Stimulated activated CD4-positive, alpha-beta T cell treated with anti-CD3 and anti-CD28 coated beads, TNF-alpha, amount 100 ng/mL, for 1 hour (primary cell): ENCODE results near the gene SRGN.
"Not testable (repeated sequence)": the region's sequence is repeated elsewhere in the genome, so short reads cannot be mapped to it uniquely, and the experiment has no call there.

Experiments used
- DNase-seq, 3 donors: peaks; one replicate each; pipeline ENCODE4 v3.0.0-alpha.2; 2020; ENCODE audit warnings: low read depth in 3 of 3, low spot score in 1 of 3

The SRGN gene, protein sequence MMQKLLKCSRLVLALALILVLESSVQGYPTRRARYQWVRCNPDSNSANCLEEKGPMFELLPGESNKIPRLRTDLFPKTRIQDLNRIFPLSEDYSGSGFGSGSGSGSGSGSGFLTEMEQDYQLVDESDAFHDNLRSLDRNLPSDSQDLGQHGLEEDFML

DNA sequence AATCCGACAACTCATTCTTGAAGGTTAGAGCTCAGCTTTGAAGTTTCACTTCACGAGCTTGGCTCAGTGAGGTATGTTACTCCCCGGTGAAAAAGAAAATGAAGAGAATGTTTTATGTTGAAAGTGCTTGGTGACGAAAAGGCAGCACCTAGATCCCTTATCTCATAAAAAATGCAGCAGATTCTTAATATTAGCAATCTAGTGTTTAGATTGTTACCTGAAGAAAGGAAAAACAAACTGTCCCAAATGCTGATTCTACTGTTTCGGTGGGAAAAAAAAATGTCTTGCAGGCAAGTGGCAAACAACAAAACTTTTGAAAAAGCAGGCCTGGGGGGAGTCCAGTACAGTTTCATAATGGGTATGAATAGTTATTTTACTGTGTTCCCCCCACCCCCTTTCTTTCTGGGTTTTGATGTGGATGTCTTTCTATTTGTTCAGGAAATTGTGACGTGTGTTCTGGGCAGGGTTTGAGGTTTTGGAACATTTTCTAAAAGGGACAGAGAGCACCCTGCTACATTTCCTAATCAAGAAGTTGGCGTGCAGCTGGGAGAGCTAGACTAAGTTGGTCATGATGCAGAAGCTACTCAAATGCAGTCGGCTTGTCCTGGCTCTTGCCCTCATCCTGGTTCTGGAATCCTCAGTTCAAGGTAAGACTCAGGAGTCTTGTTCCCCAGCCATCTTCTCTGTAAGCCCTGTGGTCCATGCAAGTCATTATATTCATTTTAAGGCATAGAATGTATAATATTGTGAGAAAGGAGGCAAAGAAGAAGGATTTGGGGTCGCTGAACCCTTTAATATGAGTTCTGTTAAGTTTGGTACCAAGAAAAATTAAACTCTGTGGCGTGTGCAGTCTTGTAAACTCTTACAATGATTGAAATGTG lies at the start of gene SRGN:
SRGN (plus strand) TSS at position 514 of the 881 bp plus-strand sequence; CDS start at position 569, 55 bp downstream.
- DNase-seq, result peak; percentile 34 to 54 (median 40)

DNA sequence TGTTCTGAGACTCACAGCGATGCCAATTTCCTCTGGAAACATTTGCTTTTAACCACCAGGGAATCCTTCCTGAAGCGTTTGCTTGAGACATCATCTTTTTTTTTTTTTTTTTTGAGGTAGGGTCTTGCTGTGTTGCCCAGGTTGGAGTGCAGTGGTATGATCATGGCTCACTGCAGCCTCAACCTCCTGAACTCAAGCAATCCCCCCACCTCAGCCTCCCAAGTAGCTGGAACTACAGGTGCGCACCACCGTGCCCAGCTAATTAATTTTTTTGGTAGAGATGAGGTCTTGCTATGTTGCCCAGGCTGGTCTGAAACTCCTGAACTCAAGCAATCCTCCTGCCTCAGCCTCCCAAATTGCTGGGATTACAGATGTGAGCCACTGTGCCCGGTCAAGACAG lies 47.0 kb upstream of the SRGN start:
- DNase-seq, result not testable (repeated sequence)

DNA sequence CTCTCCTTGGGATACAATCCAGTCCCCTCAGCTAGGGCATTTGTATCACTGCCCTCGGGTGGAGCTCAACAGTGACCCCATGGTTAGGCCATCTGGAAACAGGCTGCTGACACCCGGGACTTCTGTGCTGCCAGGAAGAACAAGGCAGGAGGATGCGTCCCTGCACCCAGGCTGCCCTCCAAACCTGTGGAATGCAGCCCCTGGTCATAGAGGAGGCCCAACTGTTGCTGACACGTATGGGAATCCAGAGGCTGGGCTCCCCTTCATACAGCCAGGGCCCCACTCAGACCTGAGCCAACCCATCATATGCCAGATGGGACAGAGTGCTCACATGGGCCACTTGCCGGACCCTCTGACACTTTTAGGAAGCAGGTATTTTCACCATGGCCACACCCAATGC lies 45.5 kb upstream of the SRGN start:
- no peak for DNase-seq

DNA sequence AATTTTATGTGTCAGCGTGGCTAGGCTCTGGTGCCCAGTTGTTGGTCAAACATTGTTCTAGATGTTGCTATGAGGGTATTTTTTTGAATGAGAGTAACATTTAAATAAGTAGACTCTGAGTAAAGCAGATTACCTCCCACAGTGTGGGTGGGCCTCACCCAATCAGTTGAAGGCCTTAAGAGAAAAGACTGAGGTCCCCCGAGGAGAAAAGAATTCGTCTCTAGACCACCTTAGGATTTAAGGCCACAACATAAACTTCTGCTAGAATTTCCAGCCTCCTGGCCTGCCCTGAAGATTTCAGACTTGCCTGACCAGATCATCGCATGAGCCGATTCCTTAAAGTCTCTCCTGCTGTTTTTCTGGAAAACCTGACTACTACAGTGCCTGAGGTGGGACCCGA lies 45.1 kb upstream of the SRGN start:
- no peak for DNase-seq

DNA sequence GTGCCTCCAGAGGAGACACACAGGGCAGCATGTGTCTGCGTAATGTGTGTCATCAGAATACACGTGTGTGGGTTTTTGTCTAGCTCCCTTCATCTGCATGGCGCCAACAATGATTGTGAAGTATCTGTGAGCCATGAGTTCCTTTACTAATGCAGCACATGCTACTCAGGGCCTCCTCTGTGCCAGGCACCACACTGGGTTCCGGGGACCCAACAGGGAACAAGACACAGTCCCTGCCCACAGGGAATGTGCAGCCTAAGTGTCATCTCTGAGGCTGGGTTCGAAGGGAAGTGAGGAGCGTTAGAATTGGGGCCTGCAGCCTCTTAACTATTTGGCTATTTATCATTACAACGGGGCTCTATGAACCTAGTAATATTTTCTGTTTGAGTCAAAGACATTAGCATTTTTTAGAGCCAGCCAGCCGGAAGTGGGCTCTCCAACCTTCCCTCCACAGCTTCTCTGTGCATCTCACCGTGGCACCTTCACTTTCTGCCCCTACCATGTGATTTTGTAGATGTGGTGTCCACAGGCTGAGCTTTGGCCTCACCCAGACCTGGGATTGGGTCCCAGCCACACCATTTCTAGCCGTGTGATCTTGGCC lies 43.9 kb upstream of the SRGN start:
- DNase-seq, result no peak

- no peak for DNase-seq
Observed at GRCh38 chr10:69044546-69044945, 43.4 kb upstream of the SRGN start.

DNA sequence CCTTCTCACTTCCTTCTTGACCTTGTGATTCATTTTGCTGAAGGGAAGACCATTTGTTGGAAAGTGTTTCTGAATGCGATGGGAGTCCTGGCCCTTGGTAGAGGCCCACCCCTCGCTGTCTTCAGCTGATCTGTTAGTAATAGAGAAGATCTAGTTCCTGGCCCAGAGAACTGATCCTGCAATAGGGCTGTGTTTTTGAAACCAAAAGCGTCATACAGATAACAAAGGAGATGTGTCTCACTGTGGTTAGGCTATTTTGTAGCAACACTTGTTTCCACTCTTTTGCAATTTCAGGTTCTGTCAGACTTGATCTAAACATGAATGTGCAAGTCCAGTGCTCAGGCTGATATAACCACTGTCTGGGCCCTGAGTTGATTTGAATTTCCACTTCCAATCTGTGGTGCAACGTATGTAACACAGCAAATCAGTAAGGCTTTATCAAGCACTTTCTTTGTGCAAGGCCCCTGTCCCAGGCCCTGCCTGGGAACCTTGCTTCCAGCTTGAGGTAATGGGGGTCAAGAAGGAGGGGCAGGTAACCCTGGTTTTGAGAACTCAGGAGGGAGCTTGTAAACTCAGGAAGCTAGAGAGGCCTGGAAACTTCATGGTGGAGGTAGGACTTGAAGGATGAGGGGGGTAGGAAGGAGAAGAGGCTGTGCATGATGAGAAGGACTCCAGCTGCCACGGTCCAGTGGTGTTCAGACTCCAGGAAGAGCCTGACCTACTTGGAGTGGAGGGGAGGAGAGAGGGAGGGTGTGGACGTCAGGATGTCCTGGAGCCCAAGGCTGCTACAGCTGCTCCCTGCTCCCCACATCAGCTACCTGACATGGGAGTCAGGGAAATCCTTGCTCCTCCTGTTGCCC lies 42.2 kb upstream of the SRGN start:
- no peak for DNase-seq

DNA sequence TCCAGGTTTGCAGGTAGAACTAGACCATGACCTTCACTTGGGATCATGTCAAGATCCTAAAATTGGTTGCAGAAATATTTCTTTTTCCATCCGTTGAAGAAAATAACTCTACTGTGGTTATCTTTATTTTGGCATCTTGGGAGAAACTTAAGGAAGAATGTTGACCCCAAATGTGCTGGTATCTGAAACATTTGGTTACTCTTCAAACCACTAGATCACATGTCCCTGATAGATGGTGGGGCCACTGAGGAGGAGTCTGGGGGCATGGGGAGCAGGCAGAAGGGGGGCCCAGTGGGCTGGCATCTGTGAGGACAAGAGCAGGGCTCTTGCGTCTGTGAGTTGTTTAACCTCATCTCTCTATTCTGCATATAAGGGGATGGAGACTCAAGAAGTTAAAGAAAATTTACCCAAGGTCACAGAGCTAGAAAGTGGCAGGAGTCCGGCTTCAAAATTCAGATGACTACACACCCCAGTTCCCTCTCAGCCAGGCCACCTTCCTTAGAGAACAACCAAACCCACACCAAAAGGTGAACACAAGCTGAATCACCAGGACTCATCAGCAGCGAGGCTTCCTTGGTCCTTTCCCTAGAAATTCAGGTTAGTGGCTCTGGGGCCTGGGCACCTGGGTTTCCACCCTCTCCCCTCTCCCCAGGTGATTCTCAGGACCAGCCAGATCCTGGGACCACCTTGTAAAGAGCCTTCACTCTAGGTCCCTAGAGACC lies 40.6 kb upstream of the SRGN start:
- no peak for DNase-seq

- DNase-seq, result no peak
Observed at GRCh38 chr10:69048103-69048502, 39.8 kb upstream of the SRGN start.

GRCh38 chr10:69049566-69049961 lies 38.3 kb upstream of the SRGN start:
- no peak for DNase-seq

DNA sequence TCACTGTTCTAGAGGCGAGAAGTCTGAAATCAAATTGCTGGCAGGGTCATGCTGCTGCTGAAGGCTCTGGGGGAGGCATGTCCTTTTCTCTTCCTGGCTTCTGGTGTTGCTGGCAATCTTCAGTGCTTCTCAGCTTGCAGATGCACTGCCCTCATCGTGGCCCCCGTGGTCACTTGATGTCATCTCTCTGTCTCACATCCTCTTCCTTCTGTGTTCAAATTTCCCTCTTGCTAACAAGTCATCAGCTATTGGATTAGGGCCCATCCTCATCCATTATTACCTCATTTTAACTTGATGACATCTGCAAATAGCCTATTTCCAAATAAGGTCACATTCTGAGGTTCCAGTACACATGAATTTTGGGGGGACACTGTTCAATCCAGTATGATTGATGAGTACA lies 36.6 kb upstream of the SRGN start:
- DNase-seq, result no peak

- DNase-seq, result no peak
Observed at GRCh38 chr10:69051710-69052487, 36.0 kb upstream of the SRGN start.

DNA sequence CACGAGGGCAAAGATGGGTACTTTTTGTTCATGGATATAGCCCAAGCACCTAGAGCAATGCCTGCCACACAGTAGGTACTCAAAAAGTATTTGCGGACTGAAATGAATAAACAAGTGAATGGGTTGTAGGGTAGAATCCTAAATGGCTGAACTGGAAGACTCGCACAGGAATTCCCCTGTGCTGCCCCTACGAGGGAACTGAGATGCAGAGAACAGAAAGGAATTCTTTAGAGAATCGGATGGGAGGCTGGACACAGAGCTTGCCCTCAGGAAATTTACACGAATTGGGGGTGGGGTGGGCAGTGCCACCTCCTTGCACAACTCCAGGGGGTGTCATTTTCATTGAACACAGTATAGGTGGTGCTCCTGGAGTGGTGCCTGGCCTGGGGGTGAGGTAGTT lies 35.2 kb upstream of the SRGN start:
- no peak for DNase-seq

GRCh38 chr10:69055241-69055640 lies 32.7 kb upstream of the SRGN start:
- no peak for DNase-seq

GRCh38 chr10:69056129-69056528 lies 31.8 kb upstream of the SRGN start:
- DNase-seq, result no peak

GRCh38 chr10:69056536-69057260 lies 31.2 kb upstream of the SRGN start:
- DNase-seq, result no peak

DNA sequence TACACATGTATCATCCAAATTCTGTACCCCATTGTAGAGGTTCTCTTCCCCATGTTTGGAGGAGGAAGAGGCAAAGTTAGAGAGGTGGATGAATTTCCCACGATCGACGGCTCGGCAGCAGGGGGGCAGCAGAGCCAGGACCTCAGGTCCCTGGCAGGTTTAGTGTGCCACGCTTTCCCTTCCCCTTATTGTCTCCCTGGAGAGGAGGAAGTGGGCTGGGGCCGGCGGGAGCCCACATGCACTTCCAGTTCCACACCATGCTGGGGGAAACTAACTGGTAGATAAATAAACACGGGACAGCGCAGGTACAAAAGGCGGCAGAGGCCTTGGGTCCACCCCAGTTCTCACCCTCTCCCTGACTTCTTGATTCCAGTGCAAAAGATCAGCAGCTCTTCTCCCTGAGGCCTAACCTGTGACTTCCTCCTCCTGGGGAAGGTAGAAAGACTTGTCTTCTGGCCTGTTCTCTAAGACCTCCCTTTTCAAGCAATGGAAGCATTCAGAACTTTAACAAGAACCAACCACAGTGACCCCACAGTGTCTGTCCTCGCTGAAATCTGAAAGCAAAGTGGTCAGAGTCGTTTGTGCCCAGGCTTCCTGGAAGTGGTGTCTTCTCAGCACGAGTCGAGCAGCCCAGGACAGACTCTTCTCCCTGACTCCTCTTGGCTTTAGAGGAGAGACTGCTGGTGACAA lies 30.5 kb upstream of the SRGN start:
- DNase-seq, result no peak

- DNase-seq, result no peak
Observed at GRCh38 chr10:69057951-69058297, 30.0 kb upstream of the SRGN start.
